ENCODE measurements around the gene KCNE2. TPM values are rescaled to one million over a fixed set of nuclear protein-coding genes. Genes with fewer than 3 reads are reported as not detected.

Gene KCNE2
- total RNA-seq, 1 experiment from 2014 or later: not detected

- no peak overlapping the region for H3K27ac Mint-ChIP-seq (ENCODE audit: unreplicated experiment)
Measured at GRCh38 chr21:34355570-34355969, 8.2 kb upstream of the KCNE2 start.

DNA sequence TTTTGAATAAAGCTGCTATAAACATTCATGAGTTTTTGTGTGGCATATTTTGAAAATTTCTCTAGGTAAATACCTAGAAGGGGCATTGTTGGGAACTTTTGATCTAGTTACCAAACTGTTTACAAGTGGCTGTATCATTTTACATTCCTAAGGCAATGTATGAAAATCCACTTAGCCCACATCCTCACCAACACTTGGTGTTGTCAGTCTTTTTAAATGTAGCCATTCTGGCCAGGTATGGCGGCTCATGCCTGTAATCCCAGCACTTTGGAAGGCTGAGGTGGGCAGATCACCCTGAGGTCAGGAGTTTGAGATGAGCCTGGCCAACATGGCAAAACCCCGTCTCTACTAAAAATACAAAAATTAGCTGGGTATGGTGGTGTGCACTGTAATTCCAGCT is 5.9 kb upstream of the KCNE2 start:
- no peak overlapping the region for H3K27ac Mint-ChIP-seq (ENCODE audit: unreplicated experiment)

More at GRCh38 chr21:34355570-34355969, 8.2 kb upstream of the KCNE2 start:
- BruUV-seq (replicated peaks): no TSS peak
- H3K36me3 Mint-ChIP-seq (ENCODE audit: insufficient read depth, unreplicated experiment): no peaks in the 10 kb centered on the region
- no peaks in the 10 kb centered on the region; the same call in 1 of the 2 replicates for H3K27me3 ChIP-seq (replicated peaks; ENCODE audit: control insufficient read depth, insufficient read depth, low read length)
- H3K9me3 Mint-ChIP-seq (ENCODE audit: unreplicated experiment): no peaks in the 10 kb centered on the region
- H3K36me3 ChIP-seq (ENCODE audit: control insufficient read depth, insufficient read depth, low read length): no peaks in the 10 kb centered on the region
- intact Hi-C loops (cut with micrococcal nuclease; ENCODE audit: unreplicated experiment): no loop called here
- CTCF ChIA-PET: no interaction called here
- H3K4me3 Mint-ChIP-seq (ENCODE audit: unreplicated experiment): no peak overlapping the region
- no peak overlapping the region for H3K4me3 ChIP-seq (ENCODE audit: low read depth, low read length)
- H3K9me3 ChIP-seq: peaks cover 8% of the 10 kb centered on the region; the same call in 1 of the 2 replicates
- no peaks in the 10 kb centered on the region for H3K4me1 Mint-ChIP-seq (ENCODE audit: low read depth, unreplicated experiment)
- no peak for TF ChIP-seq CTCF (IDR thresholded peaks at IDR 0.05; ENCODE audit: insufficient read depth in 1 of 2, low read depth in 1 of 2, low read length in 1 of 2, severe bottlenecking in 1 of 2, unreplicated experiment in 1 of 2)
- no peak for DNase-seq
- POLR2A ChIA-PET: no interaction called here
- H3K27me3 Mint-ChIP-seq (ENCODE audit: insufficient read depth, unreplicated experiment): peaks cover 12% of the 10 kb centered on the region
- H3K4me1 ChIP-seq: no peaks in the 10 kb centered on the region

DNA sequence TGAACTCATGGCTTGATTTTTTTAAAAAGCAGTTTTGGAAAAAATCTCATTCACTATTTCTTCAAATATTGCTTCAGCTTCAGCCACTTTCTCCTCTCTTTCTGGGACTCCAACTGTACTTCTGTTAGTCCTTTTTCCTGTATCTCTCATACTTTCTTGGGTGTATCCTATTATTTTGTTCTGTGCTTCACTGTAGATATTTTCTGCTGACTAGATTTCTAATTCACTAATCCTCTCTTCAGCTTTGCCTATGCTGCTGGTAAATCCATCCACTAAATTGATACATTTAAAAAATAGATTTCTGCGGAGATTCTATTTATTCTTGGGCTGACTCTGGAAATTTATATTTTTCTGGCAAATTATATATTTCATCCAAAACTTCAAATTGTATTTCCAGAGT is 4.9 kb upstream of the KCNE2 start:
- no peak overlapping the region for H3K4me3 ChIP-seq (ENCODE audit: low read depth, low read length)
- peaks cover 12% of the 10 kb centered on the region for H3K27me3 Mint-ChIP-seq (ENCODE audit: insufficient read depth, unreplicated experiment)
- DNase-seq: no peak
- ChIA-PET CTCF (interaction anchor here (0.6 kb wide), 1 partner anchor 286 kb away, joined by 4 read pairs; no protein-coding TSS in a partner anchor), POLR2A (no interaction called here)
- no peaks in the 10 kb centered on the region for H3K9me3 Mint-ChIP-seq (ENCODE audit: unreplicated experiment)
- no TSS peak for BruUV-seq (replicated peaks)
- H3K9me3 ChIP-seq: peaks cover 8% of the 10 kb centered on the region; the same call in 1 of the 2 replicates
- H3K4me1 ChIP-seq: no peaks in the 10 kb centered on the region
- no peak for TF ChIP-seq CTCF (IDR thresholded peaks at IDR 0.05; ENCODE audit: insufficient read depth in 1 of 2, low read depth in 1 of 2, low read length in 1 of 2, severe bottlenecking in 1 of 2, unreplicated experiment in 1 of 2)
- no peak overlapping the region for H3K4me3 Mint-ChIP-seq (ENCODE audit: unreplicated experiment)
- intact Hi-C loops (cut with micrococcal nuclease; ENCODE audit: unreplicated experiment): no loop called here
- H3K36me3 ChIP-seq (ENCODE audit: control insufficient read depth, insufficient read depth, low read length): no peaks in the 10 kb centered on the region
- H3K36me3 Mint-ChIP-seq (ENCODE audit: insufficient read depth, unreplicated experiment): no peaks in the 10 kb centered on the region
- H3K27ac Mint-ChIP-seq (ENCODE audit: unreplicated experiment): no peak overlapping the region
- no peaks in the 10 kb centered on the region; the same call in 1 of the 2 replicates for H3K27me3 ChIP-seq (replicated peaks; ENCODE audit: control insufficient read depth, insufficient read depth, low read length)
- H3K4me1 Mint-ChIP-seq (ENCODE audit: low read depth, unreplicated experiment): peaks cover 7% of the 10 kb centered on the region

More for the DNA sequence above, 5.9 kb upstream of the KCNE2 start:
- no peaks in the 10 kb centered on the region for H3K9me3 Mint-ChIP-seq (ENCODE audit: unreplicated experiment)
- peaks cover 7% of the 10 kb centered on the region for H3K4me1 Mint-ChIP-seq (ENCODE audit: low read depth, unreplicated experiment)
- DNase-seq: no peak
- no peak for TF ChIP-seq CTCF (IDR thresholded peaks at IDR 0.05; ENCODE audit: insufficient read depth in 1 of 2, low read depth in 1 of 2, low read length in 1 of 2, severe bottlenecking in 1 of 2, unreplicated experiment in 1 of 2)
- ChIA-PET POLR2A (no interaction called here), CTCF (interaction anchor here (0.6 kb wide), 1 partner anchor 145 kb away, joined by 3 read pairs; no protein-coding TSS in a partner anchor)
- H3K27me3 ChIP-seq (replicated peaks; ENCODE audit: control insufficient read depth, insufficient read depth, low read length): no peaks in the 10 kb centered on the region; the same call in 1 of the 2 replicates
- H3K4me3 Mint-ChIP-seq (ENCODE audit: unreplicated experiment): no peak overlapping the region
- H3K4me1 ChIP-seq: no peaks in the 10 kb centered on the region
- intact Hi-C loops (cut with micrococcal nuclease; ENCODE audit: unreplicated experiment): no loop called here
- no TSS peak for BruUV-seq (replicated peaks)
- peaks cover 12% of the 10 kb centered on the region for H3K27me3 Mint-ChIP-seq (ENCODE audit: insufficient read depth, unreplicated experiment)
- H3K36me3 ChIP-seq (ENCODE audit: control insufficient read depth, insufficient read depth, low read length): no peaks in the 10 kb centered on the region
- no peak overlapping the region for H3K4me3 ChIP-seq (ENCODE audit: low read depth, low read length)
- H3K9me3 ChIP-seq: peaks cover 8% of the 10 kb centered on the region; the same call in 1 of the 2 replicates
- no peaks in the 10 kb centered on the region for H3K36me3 Mint-ChIP-seq (ENCODE audit: insufficient read depth, unreplicated experiment)
